ENCODE data around the gene CLCN7.

DNA sequence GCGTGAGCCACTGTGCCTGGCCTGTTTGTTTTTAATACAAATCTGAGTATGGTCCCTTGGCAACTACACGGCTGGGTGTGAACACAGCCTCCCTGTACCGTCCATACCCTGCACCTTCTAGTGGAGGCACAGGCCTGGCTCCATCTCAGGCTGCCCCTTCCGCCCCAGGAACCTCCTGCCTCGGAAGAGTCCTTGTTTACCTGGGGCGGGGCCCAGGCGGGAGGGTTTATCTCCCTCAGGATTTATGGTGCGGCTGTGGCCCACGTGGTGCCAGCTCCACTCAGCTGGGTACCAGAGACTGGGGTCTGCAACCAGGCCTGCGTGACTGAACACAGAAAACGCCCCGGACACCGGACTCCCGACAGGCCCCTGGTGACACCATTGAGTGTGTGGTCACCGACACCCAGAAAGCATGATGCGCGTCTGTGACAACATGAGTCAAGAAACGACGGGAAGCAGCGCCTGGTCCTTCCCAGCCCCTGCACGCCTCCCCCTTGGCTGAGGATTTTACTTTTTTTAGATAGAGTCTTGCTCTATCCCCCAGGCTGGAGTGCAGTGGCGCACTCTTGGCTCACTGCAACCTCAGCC lies 79.3 kb downstream of the CLCN7 start:
- TF ChIP-seq POLR2A (IDR thresholded peaks at IDR 0.05; ENCODE audit: low read depth, low read length) (no peak), POLR2AphosphoS5 (IDR thresholded peaks at IDR 0.05; ENCODE audit: low read depth, low read length) (no peak)
